GM18909 (cell line): ENCODE results near the gene CDIPT.
"Not testable (repeated sequence)": the region's sequence is repeated elsewhere in the genome, so short reads cannot be mapped to it uniquely, and the experiment has no call there.

Experiments used
- ATAC-seq: cut with Tn5 transposase; IDR thresholded peaks from one replicate; pipeline ENCODE4 v1.9.1; 2021; ENCODE audit warnings: mild to moderate bottlenecking; ENCODE audit not compliant: unreplicated experiment, poor library complexity

Gene CDIPT

GRCh38 chr16:29834079-29834478 lies 28.9 kb downstream of the CDIPT start:
- no peak for ATAC-seq

DNA sequence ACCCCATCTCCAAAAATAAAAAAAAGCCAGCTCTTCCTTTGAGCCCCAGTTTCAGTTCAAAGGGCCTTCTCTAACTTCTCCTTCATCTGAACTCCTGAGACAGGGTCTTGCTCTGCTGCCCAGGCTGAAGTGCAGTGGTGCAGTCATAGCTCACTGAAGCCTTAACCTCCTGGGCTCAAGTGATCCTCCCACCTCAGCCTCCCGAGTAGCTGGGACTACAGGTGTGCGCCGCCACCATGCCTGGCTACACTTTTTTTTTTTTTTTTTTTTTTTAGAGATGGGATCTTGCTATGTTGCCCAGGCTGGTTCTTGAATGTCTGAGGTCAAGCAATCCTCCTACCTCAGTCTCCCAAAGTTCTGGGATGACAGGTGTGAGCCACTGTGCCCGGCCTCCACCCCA lies 29.8 kb downstream of the CDIPT start:
- ATAC-seq = not testable (repeated sequence)

- no peak for ATAC-seq
Observed at GRCh38 chr16:29831490-29831889, 31.5 kb downstream of the CDIPT start.

DNA sequence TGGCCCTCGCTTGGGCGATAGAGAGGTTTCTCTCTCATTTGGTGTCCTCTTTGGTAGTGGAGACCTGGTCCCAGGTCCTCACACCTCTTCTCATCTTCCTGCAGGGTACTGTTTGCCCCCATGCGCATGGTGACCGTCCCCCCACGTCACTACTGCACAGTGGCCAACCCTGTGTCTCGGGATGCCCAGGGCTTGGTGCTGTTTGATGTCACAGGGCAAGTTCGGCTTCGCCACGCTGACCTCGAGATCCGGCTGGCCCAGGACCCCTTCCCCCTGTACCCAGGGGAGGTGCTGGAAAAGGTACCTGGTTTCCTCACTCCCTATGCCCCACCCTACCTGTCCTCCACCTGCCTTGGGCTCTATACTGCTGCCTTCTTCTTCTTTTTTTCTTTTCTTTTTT lies 32.3 kb downstream of the CDIPT start:
- ATAC-seq = no peak

GRCh38 chr16:29826342-29826695 lies 36.7 kb downstream of the CDIPT start:
- ATAC-seq = no peak

DNA sequence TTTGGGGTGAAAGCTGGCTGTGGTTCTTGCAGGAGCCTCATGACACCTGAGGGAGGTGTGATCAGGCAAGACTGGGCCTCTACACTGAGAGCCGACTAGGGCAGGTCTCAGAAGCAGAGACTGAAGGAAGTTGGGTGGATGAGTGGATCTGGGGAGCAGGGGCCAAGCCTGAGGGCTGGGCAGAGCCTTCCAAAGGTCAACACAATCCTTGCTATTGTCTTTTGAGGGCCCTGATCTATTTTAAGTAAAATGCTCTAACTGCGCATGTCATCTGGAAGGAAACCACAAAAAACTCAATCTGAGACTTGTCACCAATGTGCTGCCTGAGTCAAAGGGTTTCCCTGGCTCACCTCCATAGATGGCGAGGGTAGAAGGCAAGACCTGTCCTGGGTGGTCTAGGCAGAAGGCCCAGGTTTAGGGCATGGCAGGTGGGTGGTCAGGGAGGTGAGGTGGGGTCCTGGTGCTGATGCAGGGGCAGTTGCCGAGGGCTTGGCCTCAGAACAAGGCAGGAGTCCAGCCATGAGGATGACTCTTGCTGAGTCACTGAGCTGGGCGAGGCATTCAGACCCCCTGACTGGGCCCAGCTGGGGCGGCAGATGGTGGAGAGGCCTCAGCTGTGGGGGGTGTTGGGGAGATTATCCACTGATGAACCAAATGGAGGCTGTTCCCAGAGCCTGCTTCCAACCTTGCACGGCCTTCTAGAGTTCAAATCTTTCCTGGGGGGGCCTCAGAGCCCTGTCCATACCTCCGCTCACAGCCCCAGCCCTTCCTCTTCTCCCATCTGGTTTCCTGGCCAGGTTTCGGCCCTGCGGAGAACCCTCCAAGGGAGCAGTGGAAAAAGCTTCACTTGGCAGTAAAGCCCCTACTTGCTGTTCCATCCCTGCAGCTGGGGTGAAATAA lies 37.6 kb downstream of the CDIPT start:
- ATAC-seq = no peak

- ATAC-seq = no peak
Observed at GRCh38 chr16:29824589-29825144, 38.4 kb downstream of the CDIPT start.

DNA sequence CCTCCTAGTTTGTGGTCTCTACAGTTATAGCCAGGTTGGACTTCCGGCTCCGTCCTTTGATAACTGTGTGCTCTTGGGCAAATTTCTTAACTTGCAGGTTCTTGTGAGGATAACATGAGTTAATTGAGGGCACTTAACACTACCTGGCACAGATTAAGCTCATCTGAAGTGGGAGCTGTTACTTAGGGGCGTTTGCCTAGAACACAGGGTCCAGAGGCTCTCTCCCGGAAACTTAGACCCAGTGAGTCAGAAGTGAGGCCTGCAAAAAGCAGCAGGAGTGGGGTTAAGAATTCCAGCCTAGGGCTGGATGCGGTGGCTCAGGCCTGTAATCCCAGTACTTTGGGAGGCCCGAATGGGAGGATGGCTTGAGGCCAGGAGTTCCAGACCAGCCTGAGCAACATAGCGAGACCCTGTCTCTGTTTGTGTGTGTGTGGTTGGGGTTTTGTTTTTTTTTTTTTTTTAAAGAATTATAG lies 41.3 kb downstream of the CDIPT start:
- ATAC-seq = no peak

DNA sequence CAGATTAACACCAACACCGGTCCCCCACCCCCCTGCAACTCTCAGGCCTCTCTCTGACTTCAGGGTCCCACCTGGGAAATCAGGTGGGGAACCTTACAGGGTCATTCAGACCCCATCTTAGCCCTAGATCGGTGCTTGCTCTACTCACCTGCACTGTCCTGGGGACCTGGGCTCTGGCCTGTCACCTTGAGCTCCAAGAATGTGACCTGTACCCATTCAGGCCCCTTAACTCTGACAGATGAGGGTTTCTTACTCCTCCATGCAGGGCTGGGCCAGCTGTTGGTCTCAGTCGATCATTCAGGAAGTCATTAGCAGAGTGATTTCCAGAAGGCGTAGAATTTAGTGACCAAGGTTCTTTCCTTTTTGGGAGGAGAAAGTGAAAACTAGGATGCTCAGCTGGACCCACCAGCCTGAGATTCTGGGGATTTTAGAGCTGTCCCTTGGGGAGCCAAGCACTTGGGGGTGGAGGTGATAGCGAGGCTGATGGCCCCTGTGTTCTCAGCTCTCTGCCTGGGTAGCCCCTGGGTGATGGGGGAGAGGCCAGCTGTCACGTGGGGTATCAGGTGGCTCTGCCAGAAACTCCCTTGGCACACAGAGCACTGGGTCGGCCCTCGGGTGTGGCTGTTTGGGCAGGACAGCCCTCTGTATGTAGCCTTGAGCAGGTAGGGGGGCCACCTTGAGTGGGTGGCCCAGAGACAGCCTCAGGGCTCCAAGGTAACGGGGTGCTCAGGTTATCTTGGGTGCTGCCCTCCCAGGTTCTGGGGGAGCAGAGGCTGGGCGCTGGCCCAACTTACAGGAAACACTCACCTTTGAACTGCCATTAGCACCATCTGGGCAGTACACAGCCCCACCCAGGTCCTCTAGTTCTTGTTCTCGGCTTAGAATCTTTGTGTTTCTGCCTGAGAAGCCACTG lies 42.0 kb downstream of the CDIPT start:
- peak; percentile 42 for ATAC-seq

GRCh38 chr16:29820271-29820701 lies 42.7 kb downstream of the CDIPT start, which contains the start of gene MVP:
Gene MVP, plus strand, starts transcription at chr16:29820462. Its CDS starts 10,088 bp downstream, at chr16:29830550.
- ATAC-seq = no peak

DNA sequence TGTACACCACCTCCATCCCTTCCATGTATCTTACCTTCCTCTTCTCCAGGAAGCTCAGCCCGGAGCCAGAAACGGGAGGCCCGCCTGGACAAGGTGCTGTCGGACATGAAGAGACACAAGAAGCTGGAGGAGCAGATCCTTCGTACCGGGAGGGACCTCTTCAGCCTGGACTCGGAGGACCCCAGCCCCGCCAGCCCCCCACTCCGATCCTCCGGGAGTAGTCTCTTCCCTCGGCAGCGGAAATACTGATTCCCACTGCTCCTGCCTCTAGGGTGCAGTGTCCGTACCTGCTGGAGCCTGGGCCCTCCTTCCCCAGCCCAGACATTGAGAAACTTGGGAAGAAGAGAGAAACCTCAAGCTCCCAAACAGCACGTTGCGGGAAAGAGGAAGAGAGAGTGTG lies 43.5 kb downstream of the CDIPT start:
- ATAC-seq = no peak

DNA sequence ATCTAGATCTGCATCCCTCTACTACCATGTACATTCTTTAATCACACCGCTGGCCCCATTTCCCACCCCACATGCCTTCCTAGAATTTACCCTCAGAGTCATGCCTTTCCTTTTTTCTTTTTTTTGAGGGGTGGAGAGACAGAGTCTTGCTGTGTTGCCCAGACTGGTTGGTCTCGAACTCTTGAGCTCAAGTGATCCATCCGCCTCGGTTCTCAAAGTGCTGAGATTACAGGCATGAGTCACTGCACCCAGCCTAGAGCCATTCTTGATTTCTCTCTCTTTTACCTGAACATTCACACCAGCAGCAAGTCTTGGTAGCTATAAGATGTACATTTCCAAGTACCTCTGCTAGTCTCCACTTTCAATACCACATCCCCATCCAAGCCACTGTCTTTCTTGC lies 44.9 kb downstream of the CDIPT start:
- no peak for ATAC-seq

GRCh38 chr16:29816694-29817441 lies 46.2 kb downstream of the CDIPT start:
- ATAC-seq = peak; percentile 14

GRCh38 chr16:29815793-29816693 lies 47.0 kb downstream of the CDIPT start, which contains the start of gene PAGR1:
Gene PAGR1, plus strand, starts transcription at chr16:29816152. Its CDS starts 374 bp downstream, at chr16:29816526.
- peak; percentile 72 for ATAC-seq

GRCh38 chr16:29815032-29815721 lies 47.8 kb downstream of the CDIPT start:
- no peak for ATAC-seq

DNA sequence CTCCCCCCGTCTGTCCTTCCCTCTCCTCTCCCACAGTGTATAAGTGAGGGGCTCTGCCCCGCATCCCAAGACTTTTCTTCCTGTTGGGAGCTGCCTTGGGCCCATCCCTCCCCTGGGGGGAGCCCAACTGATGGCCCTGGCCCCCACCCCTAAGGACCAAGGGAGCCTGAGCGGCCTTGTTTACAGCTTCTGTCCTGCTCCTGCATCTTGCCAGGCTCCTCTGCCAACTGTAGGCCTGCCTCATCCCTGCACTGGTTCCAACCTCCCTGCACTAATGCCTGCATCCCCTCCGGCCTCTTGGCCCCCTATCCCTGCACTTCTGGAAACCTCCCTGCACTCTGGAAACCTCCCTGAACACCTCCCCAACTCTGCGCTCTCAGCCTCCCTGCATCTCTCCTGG lies 48.4 kb downstream of the CDIPT start:
- no peak for ATAC-seq

DNA sequence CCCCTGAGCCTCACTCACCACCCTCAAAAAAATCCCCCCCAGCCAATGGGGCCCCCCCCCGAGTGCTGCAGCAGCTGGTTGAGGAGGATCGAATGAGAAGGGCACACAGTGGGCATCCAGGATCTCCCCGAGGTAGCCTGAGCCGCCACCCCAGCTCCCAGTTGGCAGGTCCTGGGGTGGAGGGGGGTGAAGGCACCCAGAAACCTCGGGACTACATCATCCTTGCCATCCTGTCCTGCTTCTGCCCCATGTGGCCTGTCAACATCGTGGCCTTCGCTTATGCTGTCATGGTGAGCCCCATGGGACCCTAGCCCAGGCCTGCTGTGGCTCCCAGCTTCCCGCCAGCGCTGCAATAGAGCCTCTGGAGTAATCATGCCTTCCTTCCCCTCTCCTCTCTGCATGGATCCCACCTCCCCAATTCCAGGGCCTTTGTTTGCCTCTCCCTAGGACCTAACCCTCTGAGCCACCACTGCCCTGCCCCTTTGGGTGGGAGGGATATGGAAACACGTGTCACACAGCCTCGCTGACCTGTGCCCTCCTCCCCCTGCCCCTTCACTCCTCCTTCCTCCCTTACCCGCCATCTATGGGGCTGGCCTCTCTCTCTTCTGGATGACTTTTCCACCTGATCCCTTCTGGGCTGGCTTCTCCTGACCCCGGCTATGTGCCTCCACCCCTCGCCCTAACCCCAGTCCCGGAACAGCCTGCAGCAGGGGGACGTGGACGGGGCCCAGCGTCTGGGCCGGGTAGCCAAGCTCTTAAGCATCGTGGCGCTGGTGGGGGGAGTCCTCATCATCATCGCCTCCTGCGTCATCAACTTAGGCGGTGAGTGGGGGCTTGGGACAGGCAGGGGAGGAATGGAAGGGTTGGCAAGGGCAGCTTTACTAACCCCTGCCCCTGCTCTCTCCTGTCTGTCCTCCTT lies 49.1 kb downstream of the CDIPT start:
- no peak for ATAC-seq
